ENCODE data around the gene SCGB1D4.
"Not testable (repeated sequence)": the region's sequence is repeated elsewhere in the genome, so short reads cannot be mapped to it uniquely, and the experiment has no call there.

GRCh38 chr11:62331264-62331663 is 32.4 kb upstream of the SCGB1D4 start:
- not testable (repeated sequence) for TF ChIP-seq CTCF, POLR2A (IDR thresholded peaks at IDR 0.05)

Measured in adrenal gland (tissue), 5 donors.